ENCODE measurements around the gene DCTN3.

Gene DCTN3

GRCh38 chr9:34588671-34589635, 31.3 kb downstream of the DCTN3 start:
- no peak for DNase-seq

DNA sequence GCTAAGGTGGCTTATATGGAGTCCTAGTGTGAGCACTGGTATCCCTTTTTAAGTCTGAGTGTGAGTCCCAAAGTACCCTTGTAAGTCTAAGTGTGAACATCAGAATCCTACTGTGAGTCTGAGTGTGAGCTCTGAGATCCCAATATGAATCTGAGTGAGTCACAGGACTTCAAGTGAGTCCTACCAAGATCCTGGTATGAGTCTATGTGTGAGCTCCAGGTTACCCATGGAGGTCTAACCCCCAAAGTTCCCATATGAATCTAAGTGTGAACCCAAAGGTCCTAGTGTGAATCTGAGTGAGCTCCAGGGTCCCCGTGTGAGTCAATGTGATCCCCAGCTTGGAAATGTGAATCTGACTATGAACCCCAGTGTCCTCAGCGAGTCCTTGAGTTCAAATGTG, 33.0 kb downstream of the DCTN3 start:
- DNase-seq, result no peak

DNA sequence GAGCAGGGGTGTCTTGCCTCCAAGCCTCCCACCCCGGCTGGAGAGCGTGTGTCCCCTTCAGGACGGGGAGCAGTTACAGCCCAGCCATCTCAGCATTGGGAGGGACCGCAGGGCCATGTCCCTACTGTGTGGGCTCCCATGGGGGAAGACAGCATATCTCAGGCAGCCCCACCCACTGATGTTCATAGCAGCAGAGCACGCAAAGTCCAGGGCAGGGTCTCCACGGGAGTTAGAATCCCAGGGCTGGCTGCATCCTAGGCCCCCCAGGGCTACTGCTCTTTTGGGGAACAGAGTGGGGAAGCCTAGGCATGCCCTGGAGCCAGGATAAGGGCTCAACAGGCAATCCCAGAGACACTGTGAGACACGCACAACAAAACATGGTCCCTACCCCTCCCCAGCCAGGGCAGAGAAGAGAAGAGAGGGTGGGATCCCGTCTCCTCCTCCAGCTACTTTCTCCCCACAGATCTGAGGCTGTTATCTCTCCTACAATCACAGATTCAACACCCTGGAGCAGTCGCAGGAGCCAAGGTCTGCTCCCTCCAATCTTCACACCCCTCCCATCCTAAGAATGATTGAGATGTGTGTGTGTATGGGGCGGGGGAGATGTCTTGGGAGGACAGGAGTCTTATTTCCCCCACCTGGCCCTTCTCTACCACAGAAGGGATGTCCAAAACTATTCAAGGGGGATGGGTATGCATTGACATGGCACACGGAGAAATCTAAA, 34.2 kb downstream of the DCTN3 start:
- no peak for DNase-seq

GRCh38 chr9:34584970-34585369, 35.3 kb downstream of the DCTN3 start:
- no peak for DNase-seq

- peak; percentile 6 to 34 for DNase-seq
Observed at GRCh38 chr9:34582787-34583186, 37.5 kb downstream of the DCTN3 start.

GRCh38 chr9:34581318-34581717, 39.0 kb downstream of the DCTN3 start:
- no peak for DNase-seq

DNA sequence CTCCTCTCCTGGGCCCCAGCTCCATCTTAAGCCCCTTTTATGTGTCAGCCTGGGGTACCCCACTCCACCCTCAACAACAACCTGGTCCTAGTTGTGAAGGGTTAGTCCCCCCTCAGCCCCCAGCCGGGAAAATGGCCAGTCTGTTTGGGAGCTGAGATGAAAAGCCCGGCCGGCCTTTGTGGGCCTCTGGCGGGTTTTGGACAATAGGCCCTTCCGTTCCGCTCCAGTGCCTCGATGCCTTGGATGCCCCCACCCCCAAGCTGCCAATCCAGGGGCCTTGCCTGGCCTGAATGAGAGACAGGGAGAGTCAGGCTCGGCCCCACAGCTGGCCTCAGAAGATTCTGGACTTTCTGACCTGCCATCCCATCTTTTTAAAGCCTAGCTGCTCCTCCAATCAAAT, 39.9 kb downstream of the DCTN3 start:
- no peak for DNase-seq

- no peak for DNase-seq
Observed at GRCh38 chr9:34579808-34580163, 40.5 kb downstream of the DCTN3 start.

DNA sequence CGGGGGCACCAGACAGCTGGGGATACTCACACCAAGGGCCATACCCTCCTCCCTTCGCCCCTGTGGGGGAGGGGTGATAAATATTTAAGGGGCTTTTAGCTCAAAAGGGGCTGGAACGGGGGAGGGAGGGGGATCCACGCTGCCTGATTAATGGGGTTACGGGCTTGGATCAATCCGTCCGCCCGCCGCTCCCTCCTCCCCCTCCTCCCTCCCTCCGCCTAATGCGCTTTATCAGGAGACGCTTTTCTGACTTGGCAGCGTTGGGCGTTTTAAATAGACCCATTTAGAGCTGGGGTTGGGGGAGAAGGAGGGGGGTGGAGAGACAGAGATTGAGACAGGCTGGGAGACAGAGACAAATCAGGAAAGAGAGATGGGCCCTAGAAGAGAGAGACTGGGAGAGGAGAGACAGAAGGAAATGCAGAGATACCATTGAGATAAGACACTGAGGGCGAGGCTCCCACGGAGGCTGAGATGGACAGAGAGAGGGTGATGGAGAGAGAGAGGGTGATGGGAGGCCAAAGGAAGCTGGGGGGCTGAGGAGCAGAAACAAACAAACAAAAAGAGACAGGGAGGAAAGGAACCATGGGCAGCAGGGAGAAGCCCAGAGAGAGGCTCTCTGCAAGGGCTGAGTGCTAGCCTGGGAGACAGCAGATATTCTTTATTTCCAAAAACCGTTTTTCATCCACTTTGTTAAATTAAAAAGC, 41.0 kb downstream of the DCTN3 start:
- peak in 1 of 2 experiments; percentile 9 for DNase-seq

GRCh38 chr9:34578241-34579103, 41.8 kb downstream of the DCTN3 start:
- no peak for DNase-seq

DNA sequence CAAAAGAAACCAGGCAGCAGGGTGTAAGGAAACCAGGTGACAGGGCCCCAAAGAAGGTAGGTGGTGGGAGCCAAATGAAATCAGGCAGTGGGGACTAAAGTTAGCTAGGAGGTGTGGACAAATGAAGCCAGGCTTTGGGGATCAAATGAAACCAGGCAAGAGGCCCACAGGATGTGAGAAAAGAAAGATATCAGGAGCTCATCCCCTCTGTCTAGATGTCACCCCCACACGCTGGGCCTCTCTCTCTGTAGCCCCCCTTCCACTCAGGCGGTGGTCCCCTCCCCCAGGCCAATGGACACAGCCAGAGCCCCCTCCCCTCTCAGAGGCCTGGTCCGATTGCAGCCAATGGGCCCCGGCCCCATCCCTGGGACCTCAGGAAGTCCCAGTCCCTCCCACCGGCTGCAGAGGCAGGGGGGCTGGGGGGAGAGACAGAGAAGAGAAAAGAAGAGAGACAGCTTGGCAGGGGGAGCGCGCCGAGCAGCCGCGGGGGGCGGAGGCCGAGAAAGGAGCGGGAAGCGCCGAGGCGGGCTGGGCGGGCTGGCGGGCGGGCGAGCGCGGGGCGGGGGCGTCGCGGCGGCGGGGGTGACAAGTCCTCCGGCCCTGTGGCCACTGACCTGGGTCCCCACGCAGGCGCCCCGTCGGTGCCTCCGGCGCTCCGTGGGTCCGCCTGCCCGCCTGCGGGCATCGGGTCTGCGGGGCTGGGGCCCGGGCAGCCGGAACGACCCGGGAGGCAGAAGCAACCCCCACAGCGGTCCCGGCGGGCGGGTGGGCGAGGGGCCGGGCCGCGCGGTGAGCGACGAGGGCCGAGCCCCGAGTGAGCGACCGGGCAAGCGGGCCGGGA, 42.7 kb downstream of the DCTN3 start:
- no peak for DNase-seq

DNA sequence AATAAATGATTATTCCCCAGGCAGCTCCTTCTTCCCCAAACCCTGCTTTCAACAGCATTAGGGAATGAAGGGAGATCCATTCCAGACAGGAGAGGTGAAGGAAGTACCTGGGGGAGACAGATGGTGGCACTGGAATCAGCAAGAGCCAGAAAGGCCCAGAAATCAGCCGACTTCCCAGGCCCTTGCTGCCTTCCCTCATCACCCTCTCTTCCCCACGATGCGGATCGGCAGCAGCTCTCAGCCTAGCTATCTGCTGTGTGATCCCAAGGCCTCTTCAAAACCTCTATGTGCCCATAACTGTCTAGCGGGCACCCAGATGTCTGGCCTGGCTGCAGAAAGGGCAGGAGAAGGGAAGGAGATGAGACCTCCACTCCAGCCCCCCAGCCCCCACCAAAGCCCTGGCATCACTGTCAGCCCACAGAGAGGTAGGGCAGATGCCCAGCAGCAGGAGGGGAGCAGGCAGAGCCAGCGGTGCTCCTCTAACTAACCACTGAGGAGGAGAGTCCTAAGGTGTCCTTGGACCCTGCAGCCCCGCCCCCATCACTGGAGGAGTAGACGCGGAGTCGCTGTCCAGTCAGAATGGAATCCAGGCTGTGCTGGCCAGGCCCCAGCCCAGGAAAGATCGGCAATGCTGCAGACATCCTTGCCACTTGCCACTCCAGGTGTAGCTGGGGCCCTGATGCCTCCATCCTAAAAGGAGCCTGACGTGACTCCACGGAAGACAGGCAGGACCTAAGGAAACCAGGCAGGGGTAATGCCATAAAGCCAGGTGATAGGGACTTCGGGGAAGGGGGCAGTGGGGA, 43.5 kb downstream of the DCTN3 start:
- DNase-seq, result no peak

DNA sequence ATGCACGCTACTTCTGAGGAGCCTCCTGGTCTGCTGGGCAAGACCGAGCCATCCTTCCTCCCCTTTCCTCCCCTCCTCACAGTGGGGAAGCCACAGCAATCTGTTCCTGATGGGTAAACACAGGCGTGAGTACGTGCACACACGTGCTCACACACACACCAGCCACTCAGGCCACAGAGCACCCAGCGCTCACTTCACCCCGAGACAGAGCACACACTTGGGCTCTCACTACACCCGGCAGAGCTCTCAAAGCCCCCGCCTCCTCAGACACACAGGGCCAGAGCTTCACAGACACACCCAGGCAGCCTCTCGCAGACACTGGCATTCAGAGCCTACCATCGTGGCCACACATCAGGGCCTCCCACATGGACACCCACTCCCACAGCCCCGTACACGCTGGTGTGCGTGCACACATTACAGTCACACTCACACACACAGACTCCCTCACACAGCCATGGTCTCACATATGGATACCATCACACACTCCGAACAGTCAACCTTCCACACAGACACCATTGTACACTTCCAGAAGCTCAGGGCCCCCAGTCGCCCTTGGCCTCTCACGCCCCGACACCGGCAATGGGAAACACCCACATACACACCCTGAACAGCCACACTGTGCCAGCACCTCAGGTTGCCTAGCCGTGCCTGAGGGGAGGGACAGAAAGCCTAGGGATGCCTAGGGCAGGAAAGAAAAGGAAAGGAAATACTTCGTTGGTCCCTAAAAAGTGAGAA, 44.3 kb downstream of the DCTN3 start:
- no peak for DNase-seq

GRCh38 chr9:34575241-34575640, 45.1 kb downstream of the DCTN3 start:
- DNase-seq, result no peak

GRCh38 chr9:34574571-34574970, 45.7 kb downstream of the DCTN3 start:
- DNase-seq, result no peak

DNA sequence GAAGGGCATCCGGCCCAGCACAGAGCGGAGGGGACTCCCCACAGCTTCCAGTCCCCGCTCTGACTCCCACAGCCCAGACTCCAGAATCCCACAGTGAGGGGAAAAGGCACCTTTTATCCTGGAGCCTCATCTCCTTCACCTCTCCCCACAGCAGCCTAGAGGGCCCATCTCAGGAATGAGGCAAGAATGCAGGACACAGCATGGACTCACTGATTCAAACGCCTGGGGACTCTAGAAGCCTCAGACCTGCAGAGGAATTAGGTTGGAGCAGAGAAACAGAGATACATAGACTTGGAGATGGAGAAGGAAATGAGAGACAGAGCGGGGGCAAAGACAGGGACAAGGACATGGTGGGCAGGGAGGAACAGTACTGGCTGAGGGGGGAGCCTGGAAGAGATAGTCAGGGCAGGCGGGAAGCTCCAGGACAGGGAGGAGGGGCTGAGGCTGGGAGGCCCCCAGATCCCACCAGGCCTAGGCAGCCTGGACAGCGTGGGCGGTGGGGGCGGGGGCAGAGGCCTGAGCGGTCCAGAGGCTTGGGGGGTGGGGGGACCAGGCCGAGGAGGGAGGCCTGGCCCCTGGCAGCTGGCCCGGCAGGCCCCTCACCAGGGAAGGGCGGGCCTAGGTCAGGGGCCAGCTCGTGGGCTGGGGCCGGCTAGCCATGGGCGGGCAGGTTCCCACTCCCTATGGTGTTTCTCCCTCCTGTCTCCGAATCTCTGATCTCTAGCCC, 46.5 kb downstream of the DCTN3 start:
- no peak for DNase-seq

- DNase-seq, result no peak
Observed at GRCh38 chr9:34572628-34573027, 47.7 kb downstream of the DCTN3 start.

DNA sequence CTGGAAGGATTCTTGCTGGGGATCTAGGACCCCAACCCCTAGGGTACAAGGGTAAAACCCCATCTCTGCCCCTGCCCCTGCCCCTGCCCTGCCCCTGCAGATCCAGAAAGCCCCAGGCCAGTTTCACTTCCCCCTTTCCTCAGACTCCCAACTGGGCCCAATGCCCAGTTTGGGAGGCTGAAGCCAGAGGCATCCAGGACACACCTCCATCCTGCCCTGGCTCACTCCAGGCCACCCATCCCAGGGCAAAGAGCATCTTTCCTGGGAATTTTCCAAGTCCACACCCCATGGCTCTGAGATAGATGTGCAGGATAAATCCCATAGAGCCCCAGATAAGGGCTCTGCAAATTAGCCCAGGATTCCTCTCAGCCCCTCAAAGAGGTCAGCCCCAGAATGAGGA, 48.2 kb downstream of the DCTN3 start:
- no peak for DNase-seq

- DNase-seq, result no peak
Observed at GRCh38 chr9:34571481-34571810, 48.8 kb downstream of the DCTN3 start.
